ENCODE data around the gene SERPINB10.

The SERPINB10 gene

DNA sequence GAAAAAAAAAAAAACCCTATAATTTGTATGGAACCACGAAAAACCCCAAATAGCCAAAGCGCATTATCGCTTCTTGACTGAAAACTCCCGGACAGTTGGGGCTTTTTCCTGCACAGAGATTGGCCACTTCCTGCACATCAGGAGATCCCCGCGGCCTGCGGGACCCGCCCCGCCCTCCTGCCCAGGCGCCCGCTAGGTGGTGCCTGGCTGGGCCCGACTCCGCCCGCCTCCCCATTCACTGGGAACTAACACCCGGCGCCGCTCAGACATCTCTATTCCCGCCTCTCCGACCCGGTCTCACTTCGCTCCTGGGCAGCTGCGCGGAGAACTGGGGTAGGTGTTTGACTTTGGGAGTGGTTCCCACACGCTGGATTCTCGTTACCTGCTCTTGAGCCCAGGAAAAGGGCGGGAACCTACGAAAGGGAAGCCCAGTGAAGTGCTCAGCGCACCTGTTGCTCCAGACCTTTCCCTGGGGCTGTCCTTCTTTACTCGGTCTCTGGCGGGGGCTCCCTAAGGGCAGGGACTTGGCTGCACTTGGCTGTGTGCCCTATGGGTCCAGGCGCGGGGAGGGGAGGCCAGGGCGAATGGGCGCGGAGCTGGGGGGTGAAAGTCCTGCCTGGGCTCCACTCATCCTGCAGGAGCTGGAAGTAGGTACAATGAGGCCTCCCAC, 41.4 kb downstream of the SERPINB10 start, which contains the start of gene HMSD:
Gene HMSD, plus strand, starts transcription at position 234 of the 670 bp plus-strand sequence. CDS start 4,155 bp downstream, outside the sequence.
- DNase-seq, result peak; percentile 80 to 82

- peak in 1 of 2 donors; percentile 26 for DNase-seq
These were observed 43.5 kb downstream of the SERPINB10 start for GRCh38 chr18:63951302-63951705.

GRCh38 chr18:63953811-63954210, 46.1 kb downstream of the SERPINB10 start:
- no peak for DNase-seq

GRCh38 chr18:63956755-63957154, 49.0 kb downstream of the SERPINB10 start:
- DNase-seq, result no peak

- no peak for DNase-seq
These were observed 53.1 kb downstream of the SERPINB10 start for GRCh38 chr18:63960891-63961290.

GRCh38 chr18:63961435-63961980, 53.8 kb downstream of the SERPINB10 start:
- peak in 1 of 2 donors; percentile 34 for DNase-seq

DNA sequence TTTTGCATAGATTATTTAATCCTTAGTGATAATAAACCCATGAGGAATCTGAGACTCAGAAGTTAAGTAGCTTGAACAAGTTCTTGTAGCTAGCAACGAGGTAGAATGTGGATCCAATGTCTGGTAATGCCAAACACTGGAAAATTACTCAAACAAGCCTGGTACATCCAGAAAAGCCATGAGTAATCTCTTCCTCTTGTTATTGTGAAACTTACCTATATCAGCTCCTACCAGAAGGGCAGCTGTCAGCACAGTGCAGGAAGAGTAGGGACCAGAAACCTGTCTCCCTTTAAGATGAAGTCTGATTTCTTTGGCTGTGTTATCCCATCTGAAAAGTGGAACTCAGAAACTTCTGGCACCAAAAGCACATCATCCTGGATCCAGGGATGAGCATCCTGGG, 54.4 kb downstream of the SERPINB10 start:
- DNase-seq, result no peak

DNA sequence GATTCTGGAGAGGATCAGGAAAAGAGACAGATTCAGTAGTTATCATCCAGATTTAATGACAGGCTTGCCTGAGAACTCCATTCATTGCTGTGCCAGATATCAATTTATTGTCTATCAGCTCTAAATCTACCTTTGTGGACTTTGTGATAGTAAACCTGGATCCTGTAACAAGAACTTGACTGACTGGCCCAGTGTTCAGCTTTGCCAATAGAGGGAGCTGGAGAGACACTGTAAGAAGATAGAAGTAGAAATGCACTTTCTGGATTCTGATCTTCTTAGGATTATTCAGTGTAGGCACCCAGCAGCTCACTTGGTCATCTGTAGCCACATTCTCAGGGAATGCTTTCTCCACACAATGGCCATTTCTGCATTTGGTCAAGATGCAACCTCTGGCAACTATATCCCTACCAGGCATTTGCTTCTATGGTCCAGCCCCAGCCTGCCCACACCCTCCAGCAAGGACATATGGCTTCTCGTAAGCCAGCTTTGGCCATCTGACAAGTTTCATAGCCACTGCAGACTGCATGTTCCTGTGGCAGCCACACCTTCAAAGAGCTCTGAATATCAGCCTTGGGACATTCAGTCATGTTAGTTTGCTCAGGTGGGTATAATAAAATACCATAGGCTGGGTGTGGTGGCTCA, 56.0 kb downstream of the SERPINB10 start:
- DNase-seq, result peak; percentile 63 to 78

DNA sequence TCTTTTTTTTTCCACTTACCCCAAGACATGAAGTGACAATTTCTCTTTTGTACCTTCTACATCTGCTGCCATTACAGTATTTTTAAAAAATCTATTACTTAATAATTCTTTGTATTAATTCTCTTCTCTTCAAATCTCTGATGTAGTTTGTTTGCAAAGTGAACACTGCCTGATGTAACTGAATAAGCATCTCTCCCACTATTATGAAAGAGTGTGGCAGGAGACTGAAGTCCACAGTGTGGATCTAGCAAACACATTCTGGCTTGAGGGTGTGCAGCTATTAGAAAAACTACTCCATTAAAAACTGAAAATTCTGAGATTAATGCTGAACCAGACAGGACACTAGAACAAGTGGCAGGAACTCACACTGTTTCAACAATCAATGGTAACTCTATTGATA, 57.1 kb downstream of the SERPINB10 start:
- no peak for DNase-seq

GRCh38 chr18:63965716-63966330, 58.1 kb downstream of the SERPINB10 start:
- DNase-seq, result no peak

GRCh38 chr18:63969942-63970808, 62.4 kb downstream of the SERPINB10 start, which contains the start of gene SERPINB8:
TSS of gene SERPINB8 (plus strand) at chr18:63970081. CDS start at chr18:63978309, 8,228 bp downstream.
- DNase-seq, result peak; percentile 95 to 96

DNA sequence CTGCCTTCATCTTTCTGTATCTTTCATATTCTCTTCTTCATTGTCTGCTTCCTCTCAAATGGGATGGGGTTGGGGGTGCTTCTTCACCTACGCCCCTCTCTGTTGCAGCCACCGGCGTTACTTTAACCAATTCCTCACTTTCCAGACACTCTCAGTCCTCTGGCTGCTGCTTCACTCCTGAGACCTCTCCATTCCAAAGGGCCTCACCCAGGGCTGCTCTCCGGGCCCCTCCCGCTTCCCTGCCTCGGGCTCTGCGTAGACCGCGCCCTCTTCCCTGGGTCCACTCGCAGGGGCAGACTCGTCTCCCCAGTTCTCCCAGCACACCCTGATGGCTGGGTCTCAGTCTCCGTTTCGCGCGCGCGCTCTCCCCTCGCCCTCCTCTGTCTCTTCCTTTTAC, 63.0 kb downstream of the SERPINB10 start:
- peak in 1 of 2 donors; percentile 11 for DNase-seq

- peak in 1 of 2 donors; percentile 16 for DNase-seq
These were observed 63.7 kb downstream of the SERPINB10 start for GRCh38 chr18:63971320-63972001.

- DNase-seq, result peak in 1 of 2 donors; percentile 32
These were observed 64.2 kb downstream of the SERPINB10 start for GRCh38 chr18:63972002-63972376.

- DNase-seq, result peak in 1 of 2 donors; percentile 37
These were observed 67.2 kb downstream of the SERPINB10 start for GRCh38 chr18:63974991-63975390.

DNA sequence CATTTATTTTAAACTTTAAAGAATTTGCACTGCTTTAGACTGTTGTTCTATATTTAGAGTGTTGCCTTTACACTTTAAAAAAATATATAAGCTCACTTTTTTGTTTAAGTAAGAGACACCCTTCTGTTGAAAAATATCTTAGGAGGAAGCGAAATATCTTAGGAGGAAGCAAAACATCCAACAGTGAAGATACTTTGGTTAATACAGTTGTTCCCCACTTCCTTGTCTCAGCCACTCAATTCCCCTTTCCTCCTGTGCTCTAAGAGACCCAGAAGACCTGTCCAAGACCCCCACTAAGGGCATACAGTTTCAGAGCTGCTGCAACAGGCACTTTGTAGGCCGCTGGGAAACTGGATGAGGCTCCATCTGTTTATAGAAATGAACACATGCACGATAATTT, 67.9 kb downstream of the SERPINB10 start:
- peak; percentile 40 to 60 for DNase-seq

DNA sequence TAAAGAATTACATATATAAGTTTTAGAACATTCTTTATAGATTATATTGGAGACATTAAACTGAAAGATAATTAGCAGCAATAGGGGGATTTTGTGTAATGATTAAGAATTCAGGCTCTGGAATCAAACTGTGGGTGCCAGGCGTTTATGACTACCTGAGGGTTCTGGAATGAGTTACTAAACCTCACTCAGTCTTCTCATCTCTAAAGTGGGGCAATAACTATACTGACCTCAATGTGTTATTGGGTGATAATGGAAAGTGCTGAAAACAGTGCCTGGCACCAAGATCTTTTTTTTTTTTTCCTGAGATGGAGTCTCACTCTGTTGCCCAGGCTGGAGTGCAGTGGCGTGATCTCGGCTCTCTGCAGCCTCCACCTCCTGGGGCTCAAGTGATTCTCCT, 69.3 kb downstream of the SERPINB10 start:
- no peak for DNase-seq

- peak; percentile 40 to 81 for DNase-seq
These were observed 71.7 kb downstream of the SERPINB10 start for GRCh38 chr18:63979409-63979920.

DNA sequence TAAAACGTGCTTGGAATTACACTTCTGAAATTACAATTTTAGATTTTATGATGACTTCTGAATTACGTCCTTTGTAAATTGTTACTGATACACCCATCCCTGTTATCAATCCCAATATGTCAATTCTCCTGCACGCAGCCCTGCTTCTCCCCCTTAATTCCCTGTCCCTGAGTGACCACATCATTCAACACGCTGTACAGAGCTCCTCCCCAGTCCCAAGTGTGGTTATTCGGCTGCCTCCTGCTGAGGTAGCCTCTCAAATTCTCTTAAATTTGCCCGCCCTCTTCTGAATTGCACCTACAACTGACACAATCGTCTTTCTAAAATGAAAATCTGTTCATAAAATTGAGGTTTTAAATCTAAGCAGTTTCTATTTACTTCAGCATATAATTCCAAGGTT, 72.3 kb downstream of the SERPINB10 start:
- no peak for DNase-seq

- peak; percentile 55 to 59 for DNase-seq
These were observed 73.2 kb downstream of the SERPINB10 start for GRCh38 chr18:63980896-63981460.

DNA sequence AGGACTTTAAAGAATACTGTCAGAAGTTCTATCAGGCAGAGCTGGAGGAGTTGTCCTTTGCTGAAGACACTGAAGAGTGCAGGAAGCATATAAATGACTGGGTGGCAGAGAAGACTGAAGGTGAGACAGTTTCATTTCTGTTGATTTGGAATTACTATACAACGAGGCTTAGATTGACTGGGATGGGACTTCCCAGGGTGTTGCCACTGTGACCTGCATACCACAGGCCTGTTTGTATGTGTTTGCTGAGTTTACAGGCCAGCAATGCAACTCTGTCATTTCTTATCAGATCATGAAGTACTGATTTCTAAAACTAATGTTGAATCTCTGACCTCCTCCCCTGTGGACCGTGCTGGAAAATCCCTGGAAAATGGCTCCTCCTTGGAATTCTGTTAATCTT, 74.0 kb downstream of the SERPINB10 start:
- DNase-seq, result no peak
